Fibroblast of mammary gland (primary cell): Measurements from ENCODE around the gene XPR1.

ENCODE experiments used
- DNase-seq: peaks from one replicate; pipeline ENCODE4 v3.0.0-alpha.2; 2010; ENCODE audit warnings: low read depth
- H3K4me3 ChIP-seq: 2 replicates; pipeline ENCODE4 v1.5.1; 2011; ENCODE audit warnings: low read depth, mild to moderate bottlenecking, low read length, moderate library complexity; ENCODE audit not compliant: control insufficient read depth
- TF ChIP-seq, protein P1 (sequence below): conservative IDR thresholded peaks from 2 replicates; pipeline ENCODE4 v1.5.1; 2011; ENCODE audit warnings: low read depth, low read length, inconsistent platforms; ENCODE audit not compliant: control insufficient read depth, insufficient read depth

Gene XPR1

DNA sequence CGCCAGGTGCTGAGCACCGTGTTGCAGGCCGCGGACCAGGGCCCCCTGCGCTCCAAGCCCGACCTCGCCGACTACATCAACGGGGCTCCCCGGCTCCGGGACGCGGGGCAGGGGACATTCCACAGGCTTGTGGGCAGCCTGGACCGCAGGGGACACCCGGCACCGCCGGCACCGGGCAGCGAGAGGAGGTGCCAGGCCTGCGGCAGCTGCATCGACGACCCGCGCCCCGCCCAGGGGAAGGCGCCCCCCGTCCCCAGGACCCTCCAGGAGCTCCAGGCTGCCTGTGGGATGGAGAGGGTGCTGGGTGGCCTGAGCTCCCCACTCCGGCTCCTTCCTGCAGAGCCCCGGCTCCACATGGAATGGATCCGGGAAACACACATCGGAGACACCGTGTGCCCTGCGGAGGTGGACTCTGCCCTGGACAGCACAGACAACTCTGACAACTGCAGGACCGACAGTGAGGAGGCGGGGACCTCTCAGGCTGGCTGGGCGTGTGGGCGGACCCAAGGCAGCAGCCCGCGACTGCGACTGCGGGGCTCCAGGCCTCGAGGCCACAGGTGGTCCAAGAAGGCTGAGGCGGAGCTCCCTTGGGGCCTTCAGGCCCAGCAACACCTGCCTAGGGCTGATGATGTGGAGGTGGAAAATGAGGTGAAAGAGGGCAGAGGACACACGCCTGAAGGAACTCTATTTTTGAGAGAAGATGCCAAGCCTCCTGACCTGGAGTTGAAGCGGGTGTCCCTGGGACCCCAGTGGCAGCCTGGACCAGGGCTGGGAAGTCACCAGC is 303.7 kb downstream of the XPR1 start:
- no peak for DNase-seq
- H3K4me3 ChIP-seq, result no peak overlapping the region
- TF ChIP-seq, protein P1, sequence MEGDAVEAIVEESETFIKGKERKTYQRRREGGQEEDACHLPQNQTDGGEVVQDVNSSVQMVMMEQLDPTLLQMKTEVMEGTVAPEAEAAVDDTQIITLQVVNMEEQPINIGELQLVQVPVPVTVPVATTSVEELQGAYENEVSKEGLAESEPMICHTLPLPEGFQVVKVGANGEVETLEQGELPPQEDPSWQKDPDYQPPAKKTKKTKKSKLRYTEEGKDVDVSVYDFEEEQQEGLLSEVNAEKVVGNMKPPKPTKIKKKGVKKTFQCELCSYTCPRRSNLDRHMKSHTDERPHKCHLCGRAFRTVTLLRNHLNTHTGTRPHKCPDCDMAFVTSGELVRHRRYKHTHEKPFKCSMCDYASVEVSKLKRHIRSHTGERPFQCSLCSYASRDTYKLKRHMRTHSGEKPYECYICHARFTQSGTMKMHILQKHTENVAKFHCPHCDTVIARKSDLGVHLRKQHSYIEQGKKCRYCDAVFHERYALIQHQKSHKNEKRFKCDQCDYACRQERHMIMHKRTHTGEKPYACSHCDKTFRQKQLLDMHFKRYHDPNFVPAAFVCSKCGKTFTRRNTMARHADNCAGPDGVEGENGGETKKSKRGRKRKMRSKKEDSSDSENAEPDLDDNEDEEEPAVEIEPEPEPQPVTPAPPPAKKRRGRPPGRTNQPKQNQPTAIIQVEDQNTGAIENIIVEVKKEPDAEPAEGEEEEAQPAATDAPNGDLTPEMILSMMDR, result no peak

- TF ChIP-seq, protein P1, result no peak
- no peak for DNase-seq
- no peak overlapping the region for H3K4me3 ChIP-seq
These were observed 304.5 kb downstream of the XPR1 start for GRCh38 chr1:180936110-180937011.

- DNase-seq, result no peak
- no peak overlapping the region for H3K4me3 ChIP-seq
- TF ChIP-seq, protein P1, result no peak
These were observed 305.2 kb downstream of the XPR1 start for GRCh38 chr1:180937012-180937372.

- TF ChIP-seq, protein P1, result no peak
These were observed 305.9 kb downstream of the XPR1 start for GRCh38 chr1:180937624-180938225.

GRCh38 chr1:180939073-180939710 is 307.4 kb downstream of the XPR1 start:
- TF ChIP-seq, protein P1, result no peak
- H3K4me3 ChIP-seq, result no peak overlapping the region
- DNase-seq, result no peak

More at GRCh38 chr1:180937624-180938225, 305.9 kb downstream of the XPR1 start:
- H3K4me3 ChIP-seq, result no peak overlapping the region
- no peak for DNase-seq

DNA sequence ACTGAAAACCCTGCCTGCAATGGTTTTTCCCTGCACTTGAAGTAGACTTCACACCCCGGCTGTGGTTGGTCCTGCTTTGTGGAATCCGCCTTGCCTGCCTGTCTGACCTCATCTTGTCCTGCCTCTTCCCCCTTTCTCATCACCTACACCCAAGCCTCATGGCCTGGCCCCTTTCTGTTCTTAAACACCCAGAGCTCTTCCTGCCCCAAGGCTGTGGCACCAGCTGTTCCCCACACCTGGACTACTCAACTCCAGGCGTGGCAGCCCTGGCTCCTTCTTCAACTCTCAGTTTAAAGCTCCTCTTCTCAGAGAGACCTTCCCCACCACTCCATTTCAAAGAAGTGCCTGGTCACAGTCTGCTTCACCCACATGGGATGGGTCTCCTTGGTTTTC is 307.9 kb downstream of the XPR1 start:
- DNase-seq, result no peak
- no peak overlapping the region for H3K4me3 ChIP-seq
- TF ChIP-seq, protein P1, result no peak
